Stimulated activated CD8-positive, alpha-beta memory T cell treated with anti-CD3 and anti-CD28 coated beads, Interleukin-4, amount 100 ng/mL, for 48 hours (primary cell): ENCODE data around the gene ELMOD3.
"Not testable (repeated sequence)": the region's sequence is repeated elsewhere in the genome, so short reads cannot be mapped to it uniquely, and the experiment has no call there.

ENCODE experiments used
- DNase-seq: peaks from one replicate; pipeline ENCODE4 v3.0.0-alpha.2; 2020

ELMOD3 gene

GRCh38 chr2:85405201-85406059 lies 50.9 kb downstream of the ELMOD3 start:
- peak; percentile 79 for DNase-seq

- DNase-seq = peak; percentile 66
Observed at GRCh38 chr2:85409845-85410583, 55.4 kb downstream of the ELMOD3 start, which contains the start of gene CAPG. Gene CAPG (minus strand): TSS chr2:85410366. CDS start chr2:85402145, 8,221 bp downstream.

- no peak for DNase-seq
Observed at GRCh38 chr2:85410584-85411404, 56.2 kb downstream of the ELMOD3 start.

- DNase-seq = no peak
Observed at GRCh38 chr2:85411405-85411748, 56.8 kb downstream of the ELMOD3 start.

- peak; percentile 72 for DNase-seq
Observed at GRCh38 chr2:85413592-85414420, 59.2 kb downstream of the ELMOD3 start.

- not testable (repeated sequence) for DNase-seq
Observed at GRCh38 chr2:85414421-85414759, 59.8 kb downstream of the ELMOD3 start.

GRCh38 chr2:85414761-85415553 lies 60.4 kb downstream of the ELMOD3 start:
- DNase-seq = no peak

- DNase-seq = no peak
Observed at GRCh38 chr2:85415980-85416650, 61.5 kb downstream of the ELMOD3 start.

- DNase-seq = peak; percentile 89
Observed at GRCh38 chr2:85418132-85419008, 63.8 kb downstream of the ELMOD3 start, which contains the start of gene SH2D6. Gene SH2D6 (plus strand): TSS chr2:85418714. CDS start chr2:85429466, 10,752 bp downstream.

- no peak for DNase-seq
Observed at GRCh38 chr2:85419009-85419675, 64.6 kb downstream of the ELMOD3 start.

GRCh38 chr2:85420536-85421259 lies 66.1 kb downstream of the ELMOD3 start:
- peak; percentile 99 for DNase-seq

- no peak for DNase-seq
Observed at GRCh38 chr2:85421260-85422071, 66.9 kb downstream of the ELMOD3 start.

GRCh38 chr2:85422072-85422457 lies 67.5 kb downstream of the ELMOD3 start:
- no peak for DNase-seq

GRCh38 chr2:85423525-85423924 lies 69.0 kb downstream of the ELMOD3 start:
- no peak for DNase-seq

- no peak for DNase-seq
Observed at GRCh38 chr2:85425588-85425987, 71.0 kb downstream of the ELMOD3 start.

GRCh38 chr2:85427300-85427835 lies 72.8 kb downstream of the ELMOD3 start:
- no peak for DNase-seq

GRCh38 chr2:85428343-85428881 lies 73.8 kb downstream of the ELMOD3 start:
- DNase-seq = no peak
